HepG2 (cell line): ENCODE results near the gene ZBED1.

Source experiments
- FOXA1 ChIP-seq, 2 experiments: fragments of 450-650 bp in 1 of 2; sonication (generic) in 1 of 2; formaldehyde crosslinking in 1 of 2; IDR thresholded peaks; 2 replicates each; pipeline versions ENCODE4 v1.4.0 to v1.6.1; 2016 to 2020; ENCODE audit warnings: missing genetic modification reagents in 1 of 2
- REST ChIP-seq, 2 experiments: IDR thresholded peaks; 2 replicates each; pipeline ENCODE4 v1.6.1; 2011 to 2012; ENCODE audit warnings: low read length in 2 of 2, borderline replicate concordance in 1 of 2, low read depth in 1 of 2, mild to moderate bottlenecking in 1 of 2, moderate library complexity in 1 of 2
- ZNF24 ChIP-seq: fragments of 450-650 bp; IDR thresholded peaks from 2 replicates; pipeline ENCODE4 v1.6.1; 2017; ENCODE audit warnings: antibody characterized with exemption, mild to moderate bottlenecking

GRCh38 chrX:2462780-2463179, 38.0 kb downstream of the ZBED1 start:
- TF ChIP-seq FOXA1 (IDR thresholded peaks at IDR 0.05) (no peak), FOXA1 (CRISPR knock-in tag; IDR thresholded peaks at IDR 0.05) (no peak), REST (IDR thresholded peaks at IDR 0.05; ENCODE audit: borderline replicate concordance in 1 of 2, low read depth in 1 of 2, low read length in 2 of 2) (no peak), ZNF24 (no peak)
